ENCODE results near the gene DSCAML1. TPM values are rescaled to one million over a fixed set of nuclear protein-coding genes. Genes with fewer than 3 reads are reported as not detected.

DSCAML1 gene
- total RNA-seq, 4 donors from 2014 or later = 0.20 to 1.1 (median 0.36) TPM

GRCh38 chr11:117837791-117838190 lies 40.8 kb upstream of the DSCAML1 start:
- Histone ChIP-seq H3K27me3 (no peaks in the 10 kb centered on the region), H3K4me3 (no peak overlapping the region), H3K27ac (no peak overlapping the region), H3K4me1 (peaks cover 0 to 5% (median 1%) of the 10 kb centered on the region in 4 donors), H3K9me3 (no peaks in the 10 kb centered on the region), H3K36me3 (peaks cover 0 to 5% (median 0%) of the 10 kb centered on the region in 3 donors)
- WGBS, 2 donors = 65 to 81% methylated on average over 8 of the region's 8 CpGs
- no peak for DNase-seq (ENCODE audit: low spot score in 2 of 2)
- TF ChIP-seq CTCF (IDR thresholded peaks at IDR 0.05) (no peak), POLR2A (IDR thresholded peaks at IDR 0.05) (no peak), EP300 (IDR thresholded peaks at IDR 0.05) (no peak)

- H3K36me3 ChIP-seq = peaks cover 0 to 5% (median 0%) of the 10 kb centered on the region in 3 donors
- H3K27me3 ChIP-seq = no peaks in the 10 kb centered on the region
- H3K27ac ChIP-seq = no peak overlapping the region
- no peaks in the 10 kb centered on the region for H3K4me1 ChIP-seq
- TF ChIP-seq EP300 (IDR thresholded peaks at IDR 0.05) = no peak
- no peak for TF ChIP-seq CTCF (IDR thresholded peaks at IDR 0.05)
- no peak for TF ChIP-seq POLR2A (IDR thresholded peaks at IDR 0.05)
- no peak overlapping the region for H3K4me3 ChIP-seq
- 57% methylated on average over 18 of the region's 18 CpGs for WGBS, 2 donors
- no peak for DNase-seq (ENCODE audit: low spot score in 2 of 2)
- H3K9me3 ChIP-seq = no peaks in the 10 kb centered on the region
These were observed 40.2 kb upstream of the DSCAML1 start for GRCh38 chr11:117837070-117837776.

- Histone ChIP-seq H3K36me3 (peaks cover 0 to 5% (median 0%) of the 10 kb centered on the region in 3 donors), H3K4me3 (peak overlapping the region in 1 of 4 donors; percentile 7), H3K4me1 (no peaks in the 10 kb centered on the region), H3K27me3 (no peaks in the 10 kb centered on the region), H3K9me3 (no peaks in the 10 kb centered on the region), H3K27ac (no peak overlapping the region)
- TF ChIP-seq EP300 (IDR thresholded peaks at IDR 0.05) (no peak), POLR2A (IDR thresholded peaks at IDR 0.05) (no peak), CTCF (IDR thresholded peaks at IDR 0.05) (no peak)
- 82 to 83% methylated on average over 14 of the region's 14 CpGs for WGBS, 2 donors
- DNase-seq (ENCODE audit: low spot score in 2 of 2) = no peak
These were observed 39.3 kb upstream of the DSCAML1 start for GRCh38 chr11:117836077-117836960.

- H3K36me3 ChIP-seq = peaks cover 0 to 5% (median 0%) of the 10 kb centered on the region in 3 donors
- WGBS, 2 donors = 94 to 96% methylated on average over 8 of the region's 8 CpGs
- DNase-seq (ENCODE audit: low spot score in 2 of 2) = no peak
- H3K4me1 ChIP-seq = peaks cover 0 to 3% (median 0%) of the 10 kb centered on the region in 4 donors
- TF ChIP-seq CTCF (IDR thresholded peaks at IDR 0.05) (no peak), POLR2A (IDR thresholded peaks at IDR 0.05) (no peak), EP300 (IDR thresholded peaks at IDR 0.05) (no peak)
- H3K4me3 ChIP-seq = no peak overlapping the region
- no peaks in the 10 kb centered on the region for H3K9me3 ChIP-seq
- no peaks in the 10 kb centered on the region for H3K27me3 ChIP-seq
- H3K27ac ChIP-seq = no peak overlapping the region
These were observed 38.6 kb upstream of the DSCAML1 start for GRCh38 chr11:117835576-117835975.

Measured in tibial nerve (tissue), 4 donors.